Neural cell (in vitro differentiated cells): ENCODE measurements around the gene OR1J2.

ENCODE experiments used
- CTCF ChIP-seq: fragments of 450-650 bp; IDR thresholded peaks from 2 replicates; pipeline ENCODE4 v1.5.1; 2014; ENCODE audit warnings: antibody characterized with exemption, mild to moderate bottlenecking, moderate library complexity; ENCODE audit not compliant: poor library complexity, severe bottlenecking
- EZH2 ChIP-seq: fragments of 200-600, 300-800 bp; shearing (Covaris generic), sonication (generic); IDR thresholded peaks from 2 replicates; pipeline ENCODE4 v1.6.1; 2014; ENCODE audit warnings: antibody characterized with exemption, low read length, borderline replicate concordance, mild to moderate bottlenecking; ENCODE audit not compliant: insufficient read depth, poor library complexity, severe bottlenecking
- MXI1 ChIP-seq: fragments of 450-650 bp; conservative IDR thresholded peaks from 2 replicates; pipeline ENCODE4 v1.6.1; 2014; ENCODE audit warnings: antibody characterized with exemption, mild to moderate bottlenecking; ENCODE audit not compliant: poor library complexity, severe bottlenecking
- POLR2AphosphoS5 ChIP-seq: IDR thresholded peaks from 2 replicates; pipeline ENCODE4 v1.6.1; 2012
- SMC3 ChIP-seq: fragments of 450-650 bp; conservative IDR thresholded peaks from 2 replicates; pipeline ENCODE4 v1.6.1; 2014; ENCODE audit warnings: antibody characterized with exemption, mild to moderate bottlenecking, moderate library complexity; ENCODE audit not compliant: poor library complexity
- TAF1 ChIP-seq: IDR thresholded peaks from 2 replicates; pipeline ENCODE4 v1.6.1; 2012; ENCODE audit warnings: low read depth

GRCh38 chr9:122477346-122477745 lies 33.3 kb upstream of the OR1J2 start:
- TF ChIP-seq CTCF = no peak
- TF ChIP-seq POLR2AphosphoS5 = no peak
- TF ChIP-seq TAF1 = no peak
- no peak for TF ChIP-seq SMC3
- no peak for TF ChIP-seq EZH2
- no peak for TF ChIP-seq MXI1
